SK-N-SH (cell line): Measurements from ENCODE around the gene CAPNS2. TPM values are rescaled to one million over a fixed set of nuclear protein-coding genes. Genes with fewer than 3 reads are reported as not detected.

Experiments used
- CTCF ChIA-PET: fragments of 300-600, 350-600 bp; formaldehyde crosslinking; extraction: SDS; loops from one replicate; lab custom pipeline; 2021; lab: Yijun Ruan, JAX
- POLR2A ChIA-PET: fragments of 350-600 bp; sonication (Branson Sonifier 250); formaldehyde crosslinking; extraction: SDS; loops from one replicate; lab custom pipeline; 2020; ENCODE audit warnings: antibody characterized with exemption, inconsistent platforms; lab: Yijun Ruan, JAX
- DNase-seq: peaks from one replicate; pipeline ENCODE4 v3.0.0; 2012
- H2AFZ ChIP-seq: fragments of 200-600 bp; sonication (generic); 2 replicates; pipeline ENCODE4 v1.8.1; 2016; ENCODE audit warnings: antibody characterized with exemption, mild to moderate bottlenecking, low read depth
- H3F3A ChIP-seq: fragments of 200-600 bp; sonication (generic); replicated peaks from 2 replicates; pipeline ENCODE3; 2016; ENCODE audit warnings: antibody characterized with exemption, mild to moderate bottlenecking; ENCODE audit not compliant: insufficient read depth
- H3K27ac ChIP-seq, 2 experiments: fragments of 200-500 bp in 1 of 2; fragments of 200-600 bp in 1 of 2; sonication (Bioruptor generic) in 1 of 2; sonication (generic), shearing (Covaris generic) in 1 of 2; 2 replicates each; pipeline versions ENCODE4 v1.5.1 to v1.6.1; 2014 to 2016; ENCODE audit warnings: low read depth in 2 of 2, inconsistent platforms in 1 of 2, low read length in 1 of 2, mild to moderate bottlenecking in 1 of 2, mixed read lengths in 1 of 2
- H3K27me3 ChIP-seq: fragments of 200-600 bp; sonication (generic), shearing (Covaris generic); 2 replicates; pipeline ENCODE4 v1.6.1; 2016; ENCODE audit warnings: mixed run types; ENCODE audit not compliant: insufficient read depth
- H3K36me3 ChIP-seq, 2 experiments: fragments of 200-500 bp in 1 of 2; fragments of 200-600 bp in 1 of 2; sonication (Bioruptor generic) in 1 of 2; sonication (generic) in 1 of 2; replicated peaks in 1 of 2; 2 replicates each; pipeline versions ENCODE3 to v1.5.1; 2014 to 2016; ENCODE audit warnings: low read length in 1 of 2, mild to moderate bottlenecking in 1 of 2; ENCODE audit not compliant: insufficient read depth in 2 of 2, control insufficient read depth in 1 of 2
- H3K4me1 ChIP-seq, 2 experiments: fragments of 200-500 bp in 1 of 2; fragments of 200-600 bp in 1 of 2; sonication (Bioruptor generic) in 1 of 2; sonication (generic), shearing (Covaris generic) in 1 of 2; 2 replicates each; pipeline versions ENCODE4 v1.5.1 to v1.6.1; 2014 to 2016; ENCODE audit warnings: low read depth in 1 of 2, low read length in 1 of 2, mixed run types in 1 of 2; ENCODE audit not compliant: insufficient read depth in 2 of 2, control insufficient read depth in 1 of 2
- H3K4me2 ChIP-seq: fragments of 200-600 bp; sonication (generic), shearing (Covaris generic); 2 replicates; pipeline ENCODE4 v1.6.1; 2017; ENCODE audit warnings: mixed run types
- H3K4me3 ChIP-seq, 2 experiments: fragments of 200-500 bp in 1 of 2; fragments of 200-600 bp in 1 of 2; sonication (Bioruptor generic) in 1 of 2; sonication (generic), shearing (Covaris generic) in 1 of 2; 2 replicates each; pipeline versions ENCODE4 v1.5.1 to v1.8.1; 2014 to 2016; ENCODE audit warnings: low read depth in 2 of 2, inconsistent platforms in 1 of 2, low read length in 1 of 2, mild to moderate bottlenecking in 1 of 2, mixed read lengths in 1 of 2, moderate library complexity in 1 of 2
- H3K79me2 ChIP-seq: fragments of 200-600 bp; sonication (generic); 2 replicates; pipeline ENCODE4 v1.8.1; 2017; ENCODE audit warnings: mild to moderate bottlenecking; ENCODE audit not compliant: insufficient read depth
- H3K9ac ChIP-seq: fragments of 200-600 bp; sonication (generic); 2 replicates; pipeline ENCODE4 v1.6.1; 2017; ENCODE audit warnings: mixed run types
- H3K9me2 ChIP-seq: fragments of 200-600 bp; sonication (generic); 2 replicates; pipeline ENCODE4 v1.6.1; 2017; ENCODE audit warnings: mixed run types
- H3K9me3 ChIP-seq: fragments of 200-600 bp; sonication (generic); 2 replicates; pipeline ENCODE4 v1.6.1; 2017; ENCODE audit warnings: mixed run types, mild to moderate bottlenecking, moderate library complexity
- H4K20me1 ChIP-seq: fragments of 200-600 bp; sonication (generic); 2 replicates; pipeline ENCODE4 v1.6.1; 2017; ENCODE audit warnings: mild to moderate bottlenecking, mixed run types; ENCODE audit not compliant: insufficient read depth
- ELF1 ChIP-seq: IDR thresholded peaks from 2 replicates; pipeline ENCODE4 v1.4.0; 2012
- EP300 ChIP-seq, 2 experiments: IDR thresholded peaks; 2 replicates each; pipeline versions ENCODE4 v1.4.0 to v1.6.1; 2012; ENCODE audit warnings: borderline replicate concordance in 1 of 2, low read depth in 1 of 2, low read length in 1 of 2
- FOXM1 ChIP-seq: IDR thresholded peaks from 2 replicates; pipeline ENCODE4 v1.4.0; 2012; ENCODE audit warnings: low read depth, mild to moderate bottlenecking
- JUND ChIP-seq: IDR thresholded peaks from 2 replicates; pipeline ENCODE4 v1.4.0; 2012
- MXI1 ChIP-seq: IDR thresholded peaks from 2 replicates; pipeline ENCODE4 v1.6.1; 2012; ENCODE audit warnings: mild to moderate bottlenecking, low read depth, low read length, improper control_type of control experiment
- NFIC ChIP-seq: IDR thresholded peaks from 2 replicates; pipeline ENCODE4 v1.4.0; 2012; ENCODE audit warnings: borderline replicate concordance
- NRF1 ChIP-seq: IDR thresholded peaks from 2 replicates; pipeline ENCODE4 v1.6.1; 2012; ENCODE audit warnings: low read depth, mild to moderate bottlenecking, low read length
- POLR2AphosphoS5 ChIP-seq: IDR thresholded peaks from 2 replicates; pipeline ENCODE4 v1.6.1; 2012; ENCODE audit warnings: low read depth, low read length
- RAD21 ChIP-seq: IDR thresholded peaks from 2 replicates; pipeline ENCODE4 v1.6.1; 2012; ENCODE audit warnings: mild to moderate bottlenecking, low read length
- RXRA ChIP-seq: IDR thresholded peaks from 2 replicates; pipeline ENCODE4 v1.4.0; 2012; ENCODE audit warnings: low read depth, mild to moderate bottlenecking, borderline replicate concordance
- SMC3 ChIP-seq: IDR thresholded peaks from 2 replicates; pipeline ENCODE4 v1.6.1; 2012; ENCODE audit warnings: low read depth, low read length, improper control_type of control experiment
- TCF12 ChIP-seq: IDR thresholded peaks from 2 replicates; pipeline ENCODE4 v1.4.0; 2012
- TEAD4 ChIP-seq: IDR thresholded peaks from 2 replicates; pipeline ENCODE4 v1.4.0; 2012; ENCODE audit warnings: mild to moderate bottlenecking, borderline replicate concordance; ENCODE audit not compliant: insufficient read depth
- YY1 ChIP-seq: IDR thresholded peaks from 2 replicates; pipeline ENCODE4 v1.4.0; 2012; ENCODE audit warnings: low read depth, mild to moderate bottlenecking
- WGBS: methylation state at CpG from one replicate; pipeline ENCODE4 v1.1.6; 2017; ENCODE audit warnings: low lambda C conversion rate; 5-methylcytosine and 5-hydroxymethylcytosine counted together
- polyA plus RNA-seq, 3 experiments: library from polyadenylated mRNA; depleted of rRNA; stranded (reverse); fragments of >200 nt; gene quantifications; 2 replicates each; pipeline ENCODE4 v1.2.3, GENCODE V29; 2012
- TF ChIP-seq, protein P1 (sequence below): IDR thresholded peaks from 2 replicates; pipeline ENCODE4 v1.4.0; 2012; ENCODE audit warnings: low read depth, borderline replicate concordance
- TF ChIP-seq, protein P2 (sequence below): fragments of 150-350 bp; IDR thresholded peaks from 2 replicates; pipeline ENCODE4 v1.6.1; 2016; ENCODE audit warnings: mild to moderate bottlenecking, low read depth, low read length
- TF ChIP-seq, protein P3 (sequence below): IDR thresholded peaks from 2 replicates; pipeline ENCODE4 v1.4.0; 2012; ENCODE audit warnings: low read depth
- TF ChIP-seq, protein P4 (sequence below): IDR thresholded peaks from 2 replicates; pipeline ENCODE4 v1.6.1; 2012; ENCODE audit warnings: mild to moderate bottlenecking, low read depth, low read length, moderate library complexity
- TF ChIP-seq, protein P5 (sequence below): IDR thresholded peaks from 2 replicates; pipeline ENCODE4; 2012

The CAPNS2 gene
- polyA plus RNA-seq, 1 of the 3 experiments (the other 2 are of a cell fraction): 0.13 TPM

DNA sequence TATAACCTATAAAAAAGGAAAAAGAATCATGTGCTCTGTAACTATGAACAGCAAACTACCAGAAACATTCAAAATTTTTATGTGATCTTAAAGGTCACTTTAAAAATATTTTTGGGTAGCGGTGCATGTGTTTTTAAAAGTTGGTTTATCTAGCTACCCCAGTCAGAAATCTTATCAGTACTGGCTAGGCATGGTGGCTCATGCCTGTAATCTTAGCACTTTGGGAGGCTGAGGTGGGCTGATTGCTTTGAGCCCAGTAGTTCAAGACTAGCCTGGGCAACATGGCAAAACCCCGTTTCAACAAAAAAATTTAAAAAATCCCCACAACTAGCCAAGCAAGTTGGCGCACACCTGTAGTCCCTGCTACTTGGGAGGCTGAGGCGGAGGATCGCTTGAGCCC lies 3.7 kb downstream of the CAPNS2 start (continued):
- TF ChIP-seq, protein P1, sequence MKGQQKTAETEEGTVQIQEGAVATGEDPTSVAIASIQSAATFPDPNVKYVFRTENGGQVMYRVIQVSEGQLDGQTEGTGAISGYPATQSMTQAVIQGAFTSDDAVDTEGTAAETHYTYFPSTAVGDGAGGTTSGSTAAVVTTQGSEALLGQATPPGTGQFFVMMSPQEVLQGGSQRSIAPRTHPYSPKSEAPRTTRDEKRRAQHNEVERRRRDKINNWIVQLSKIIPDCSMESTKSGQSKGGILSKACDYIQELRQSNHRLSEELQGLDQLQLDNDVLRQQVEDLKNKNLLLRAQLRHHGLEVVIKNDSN: no peak

DNA sequence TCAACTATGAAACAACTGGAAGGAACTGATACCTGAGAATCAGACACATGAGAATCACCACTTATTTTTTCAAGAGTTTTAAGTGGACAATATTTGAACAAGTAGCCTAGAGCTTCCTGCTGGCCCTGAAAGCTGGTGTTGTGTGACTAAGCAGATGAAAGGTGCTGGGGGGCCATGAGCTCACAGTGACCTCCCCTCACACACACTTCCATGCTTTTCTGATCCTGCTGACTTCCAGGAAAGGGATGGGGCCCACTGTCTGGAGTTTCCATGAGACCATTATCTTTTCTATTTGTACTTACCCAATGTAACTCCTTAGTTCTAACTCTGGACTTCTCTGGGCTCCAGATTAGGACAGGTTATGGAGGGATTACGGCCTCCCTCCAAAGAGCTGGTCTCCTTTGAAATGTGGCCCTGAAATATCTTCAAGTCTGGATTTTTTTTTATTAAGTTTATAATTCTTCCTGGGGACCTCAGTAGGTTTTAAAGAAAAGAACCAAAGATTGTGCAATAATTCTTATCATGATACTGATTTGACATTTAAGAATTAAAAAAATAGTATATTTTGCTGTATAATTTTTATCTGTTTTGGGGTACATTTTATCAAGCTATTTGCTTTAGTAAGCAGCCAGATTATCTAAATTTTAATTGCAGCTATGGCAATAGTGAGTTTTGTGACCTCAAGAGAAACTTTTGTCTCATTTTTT lies 4.9 kb downstream of the CAPNS2 start:
- no peaks in the 10 kb centered on the region for H4K20me1 ChIP-seq
- no peak overlapping the region for H3K27ac ChIP-seq
- H3K27me3 ChIP-seq: no peaks in the 10 kb centered on the region
- no peaks in the 10 kb centered on the region for H3K79me2 ChIP-seq
- no peak overlapping the region for H3K4me3 ChIP-seq
- ChIA-PET POLR2A (no interaction called here), CTCF (interaction anchor here (0.8 to 1.6 kb wide), 2 partner anchors 15 to 106 kb away, joined by 3 to 6 read pairs; no protein-coding TSS in a partner anchor)
- H3K4me2 ChIP-seq: no peak overlapping the region
- TF ChIP-seq FOXM1 (no peak), NRF1 (no peak), POLR2AphosphoS5 (no peak), NFIC (no peak), MXI1 (no peak)
- TF ChIP-seq, protein P2, sequence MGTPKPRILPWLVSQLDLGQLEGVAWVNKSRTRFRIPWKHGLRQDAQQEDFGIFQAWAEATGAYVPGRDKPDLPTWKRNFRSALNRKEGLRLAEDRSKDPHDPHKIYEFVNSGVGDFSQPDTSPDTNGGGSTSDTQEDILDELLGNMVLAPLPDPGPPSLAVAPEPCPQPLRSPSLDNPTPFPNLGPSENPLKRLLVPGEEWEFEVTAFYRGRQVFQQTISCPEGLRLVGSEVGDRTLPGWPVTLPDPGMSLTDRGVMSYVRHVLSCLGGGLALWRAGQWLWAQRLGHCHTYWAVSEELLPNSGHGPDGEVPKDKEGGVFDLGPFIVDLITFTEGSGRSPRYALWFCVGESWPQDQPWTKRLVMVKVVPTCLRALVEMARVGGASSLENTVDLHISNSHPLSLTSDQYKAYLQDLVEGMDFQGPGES: no peak
- TF ChIP-seq, protein P3, sequence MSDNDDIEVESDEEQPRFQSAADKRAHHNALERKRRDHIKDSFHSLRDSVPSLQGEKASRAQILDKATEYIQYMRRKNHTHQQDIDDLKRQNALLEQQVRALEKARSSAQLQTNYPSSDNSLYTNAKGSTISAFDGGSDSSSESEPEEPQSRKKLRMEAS: no peak
- H3F3A ChIP-seq: peaks cover 8% of the 10 kb centered on the region
- H3K9ac ChIP-seq: no peak overlapping the region
- no peak for DNase-seq
- H2AFZ ChIP-seq: no peak overlapping the region
- peaks cover 0 to 4% of the 10 kb centered on the region in 2 experiments; a peak in 2 of 4 replicates for H3K4me1 ChIP-seq
- H3K9me3 ChIP-seq: no peaks in the 10 kb centered on the region
- H3K36me3 ChIP-seq: peaks cover 49 to 51% of the 10 kb centered on the region in 2 experiments
- 83% methylated on average over 1 of the region's 1 CpG for WGBS
- no peaks in the 10 kb centered on the region for H3K9me2 ChIP-seq

DNA sequence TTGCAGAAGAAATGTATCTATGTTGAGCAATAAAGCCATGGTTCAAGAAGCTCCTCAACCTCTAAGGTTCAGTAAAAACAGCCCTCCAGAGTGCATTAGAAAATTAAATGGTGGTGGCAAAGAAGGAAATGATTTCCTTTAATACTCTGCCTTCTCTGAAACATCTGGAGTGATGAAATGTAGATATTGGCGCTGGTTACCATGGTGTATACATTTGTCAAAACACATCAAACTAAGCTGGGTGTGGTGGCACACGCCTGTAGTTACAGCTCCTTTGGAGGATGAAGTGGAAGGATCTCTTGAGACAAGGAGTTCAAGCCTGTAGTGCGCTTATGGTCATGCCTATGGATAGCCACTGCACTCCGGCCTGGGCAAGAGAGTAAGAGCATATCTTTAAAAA lies 6.0 kb downstream of the CAPNS2 start:
- Histone ChIP-seq H3K4me1 (peaks cover 0 to 2% of the 10 kb centered on the region in 2 experiments; a peak in 2 of 4 replicates), H3K9me3 (no peaks in the 10 kb centered on the region), H3K9ac (no peak overlapping the region), H3K27me3 (no peaks in the 10 kb centered on the region), H2AFZ (no peak overlapping the region), H3K79me2 (no peaks in the 10 kb centered on the region), H3K27ac (no peak overlapping the region), H3K4me2 (no peak overlapping the region), H3K4me3 (no peak overlapping the region), H3K36me3 (peaks cover 49 to 53% of the 10 kb centered on the region in 2 experiments), H4K20me1 (no peaks in the 10 kb centered on the region), H3F3A (peaks cover 8% of the 10 kb centered on the region), H3K9me2 (no peaks in the 10 kb centered on the region)
- POLR2A ChIA-PET: no interaction called here
- CTCF ChIA-PET: interaction anchor here (1.0 to 1.6 kb wide), 3 partner anchors 71 to 107 kb away, joined by 3 to 6 read pairs (median 6); no protein-coding TSS in a partner anchor
- no peak for DNase-seq
- WGBS: 87% methylated on average over 4 of the region's 4 CpGs
- no peak for TF ChIP-seq TCF12
- TF ChIP-seq MXI1: no peak
- TF ChIP-seq, protein P4, sequence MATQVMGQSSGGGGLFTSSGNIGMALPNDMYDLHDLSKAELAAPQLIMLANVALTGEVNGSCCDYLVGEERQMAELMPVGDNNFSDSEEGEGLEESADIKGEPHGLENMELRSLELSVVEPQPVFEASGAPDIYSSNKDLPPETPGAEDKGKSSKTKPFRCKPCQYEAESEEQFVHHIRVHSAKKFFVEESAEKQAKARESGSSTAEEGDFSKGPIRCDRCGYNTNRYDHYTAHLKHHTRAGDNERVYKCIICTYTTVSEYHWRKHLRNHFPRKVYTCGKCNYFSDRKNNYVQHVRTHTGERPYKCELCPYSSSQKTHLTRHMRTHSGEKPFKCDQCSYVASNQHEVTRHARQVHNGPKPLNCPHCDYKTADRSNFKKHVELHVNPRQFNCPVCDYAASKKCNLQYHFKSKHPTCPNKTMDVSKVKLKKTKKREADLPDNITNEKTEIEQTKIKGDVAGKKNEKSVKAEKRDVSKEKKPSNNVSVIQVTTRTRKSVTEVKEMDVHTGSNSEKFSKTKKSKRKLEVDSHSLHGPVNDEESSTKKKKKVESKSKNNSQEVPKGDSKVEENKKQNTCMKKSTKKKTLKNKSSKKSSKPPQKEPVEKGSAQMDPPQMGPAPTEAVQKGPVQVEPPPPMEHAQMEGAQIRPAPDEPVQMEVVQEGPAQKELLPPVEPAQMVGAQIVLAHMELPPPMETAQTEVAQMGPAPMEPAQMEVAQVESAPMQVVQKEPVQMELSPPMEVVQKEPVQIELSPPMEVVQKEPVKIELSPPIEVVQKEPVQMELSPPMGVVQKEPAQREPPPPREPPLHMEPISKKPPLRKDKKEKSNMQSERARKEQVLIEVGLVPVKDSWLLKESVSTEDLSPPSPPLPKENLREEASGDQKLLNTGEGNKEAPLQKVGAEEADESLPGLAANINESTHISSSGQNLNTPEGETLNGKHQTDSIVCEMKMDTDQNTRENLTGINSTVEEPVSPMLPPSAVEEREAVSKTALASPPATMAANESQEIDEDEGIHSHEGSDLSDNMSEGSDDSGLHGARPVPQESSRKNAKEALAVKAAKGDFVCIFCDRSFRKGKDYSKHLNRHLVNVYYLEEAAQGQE: no peak
- TF ChIP-seq, protein P3: no peak
- TF ChIP-seq, protein P5, sequence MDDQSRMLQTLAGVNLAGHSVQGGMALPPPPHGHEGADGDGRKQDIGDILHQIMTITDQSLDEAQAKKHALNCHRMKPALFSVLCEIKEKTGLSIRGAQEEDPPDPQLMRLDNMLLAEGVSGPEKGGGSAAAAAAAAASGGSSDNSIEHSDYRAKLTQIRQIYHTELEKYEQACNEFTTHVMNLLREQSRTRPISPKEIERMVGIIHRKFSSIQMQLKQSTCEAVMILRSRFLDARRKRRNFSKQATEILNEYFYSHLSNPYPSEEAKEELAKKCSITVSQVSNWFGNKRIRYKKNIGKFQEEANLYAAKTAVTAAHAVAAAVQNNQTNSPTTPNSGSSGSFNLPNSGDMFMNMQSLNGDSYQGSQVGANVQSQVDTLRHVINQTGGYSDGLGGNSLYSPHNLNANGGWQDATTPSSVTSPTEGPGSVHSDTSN: no peak
- no peak for TF ChIP-seq TEAD4
- no peak for TF ChIP-seq SMC3
- TF ChIP-seq NRF1: no peak
- TF ChIP-seq YY1: no peak
- TF ChIP-seq RAD21: no peak
- TF ChIP-seq JUND: no peak
- TF ChIP-seq RXRA: no peak
- TF ChIP-seq FOXM1: no peak
- TF ChIP-seq EP300 (IDR thresholded peaks at IDR 0.05; ENCODE audit: borderline replicate concordance in 1 of 2, low read depth in 1 of 2, low read length in 1 of 2): no peak
- no peak for TF ChIP-seq ELF1
